Uterus (tissue), 4 donors: ENCODE results near the gene OPCML. TPM values are rescaled to one million over a fixed set of nuclear protein-coding genes. Genes with fewer than 3 reads are reported as not detected.

Experiments used
- DNase-seq, 2 donors: peaks; one replicate each; pipeline ENCODE4 v3.0.0-alpha.2; 2019 to 2020
- H3K27ac ChIP-seq, 2 donors: fragments of 200-600 bp; sonication (generic); 1 replicate in 1 of 2; 2 replicates in 1 of 2; pipeline ENCODE4 v1.5.1; 2016 to 2018
- H3K27me3 ChIP-seq, 2 donors: fragments of 200-600 bp; sonication (generic); one replicate each; pipeline ENCODE4 v1.5.1; 2018 to 2019; ENCODE audit warnings: control low read depth in 1 of 2
- H3K36me3 ChIP-seq, 2 donors: fragments of 200-600 bp; sonication (generic); one replicate each; pipeline ENCODE4 v1.5.1; 2019; ENCODE audit warnings: control low read depth in 1 of 2
- H3K4me1 ChIP-seq, 2 donors: fragments of 200-600 bp; sonication (generic); one replicate each; pipeline ENCODE4 v1.5.1; 2018 to 2019; ENCODE audit warnings: control low read depth in 1 of 2
- H3K4me3 ChIP-seq, 2 donors: fragments of 200-600 bp; sonication (generic); 1 replicate in 1 of 2; 2 replicates in 1 of 2; pipeline ENCODE4 v1.5.1; 2018 to 2019; ENCODE audit warnings: mild to moderate bottlenecking in 1 of 2
- H3K9me3 ChIP-seq, 2 donors: fragments of 200-600 bp; sonication (generic); one replicate each; pipeline ENCODE4 v1.5.1; 2019; ENCODE audit warnings: control low read depth in 1 of 2
- POLR2A ChIP-seq, 2 donors: fragments of 450-650 bp; IDR thresholded peaks; one replicate each; pipeline ENCODE4 v1.6.1; 2016; ENCODE audit warnings: antibody characterized with exemption in 2 of 2, mild to moderate bottlenecking in 1 of 2, moderate library complexity in 1 of 2
- intact Hi-C: fragments of 100-400 bp; cut with DNase I; formaldehyde crosslinking; loops from one replicate; pipeline ENCODE4 v1.15.1; 2023; ENCODE audit warnings: low total_unique reads
- total RNA-seq, 4 donors: library from RNA; depleted of rRNA in 3 of 4; stranded (reverse); fragments of >200 nt in 3 of 4; gene quantifications; one replicate each; pipeline versions ENCODE4 v1.1.0 to v1.2.4, GENCODE V29; 2014 to 2023
- TF ChIP-seq, protein P1 (sequence below), 4 experiments: fragments of 200-600 bp in 2 of 4; fragments of 450-650 bp in 2 of 4; sonication (generic) in 2 of 4; IDR thresholded peaks; one replicate each; pipeline ENCODE4 v1.5.1; 2016 to 2019; ENCODE audit warnings: antibody characterized with exemption in 4 of 4, mild to moderate bottlenecking in 2 of 4, moderate library complexity in 1 of 4
- donor health status: DM: yes; HTN: yes; CAD: no.

Gene OPCML
- total RNA-seq, 4 donors from 2014 or later = under 0.01 to 3.9 (median 1.7) TPM

- H3K27me3 ChIP-seq = peaks cover 0 to 5% of the 10 kb centered on the region in 2 donors
- H3K4me1 ChIP-seq = no peaks in the 10 kb centered on the region
- no peak overlapping the region for H3K4me3 ChIP-seq
- DNase-seq = no peak
- no peak overlapping the region for H3K27ac ChIP-seq
- TF ChIP-seq POLR2A (IDR thresholded peaks at IDR 0.05) = no peak
- TF ChIP-seq, protein P1, sequence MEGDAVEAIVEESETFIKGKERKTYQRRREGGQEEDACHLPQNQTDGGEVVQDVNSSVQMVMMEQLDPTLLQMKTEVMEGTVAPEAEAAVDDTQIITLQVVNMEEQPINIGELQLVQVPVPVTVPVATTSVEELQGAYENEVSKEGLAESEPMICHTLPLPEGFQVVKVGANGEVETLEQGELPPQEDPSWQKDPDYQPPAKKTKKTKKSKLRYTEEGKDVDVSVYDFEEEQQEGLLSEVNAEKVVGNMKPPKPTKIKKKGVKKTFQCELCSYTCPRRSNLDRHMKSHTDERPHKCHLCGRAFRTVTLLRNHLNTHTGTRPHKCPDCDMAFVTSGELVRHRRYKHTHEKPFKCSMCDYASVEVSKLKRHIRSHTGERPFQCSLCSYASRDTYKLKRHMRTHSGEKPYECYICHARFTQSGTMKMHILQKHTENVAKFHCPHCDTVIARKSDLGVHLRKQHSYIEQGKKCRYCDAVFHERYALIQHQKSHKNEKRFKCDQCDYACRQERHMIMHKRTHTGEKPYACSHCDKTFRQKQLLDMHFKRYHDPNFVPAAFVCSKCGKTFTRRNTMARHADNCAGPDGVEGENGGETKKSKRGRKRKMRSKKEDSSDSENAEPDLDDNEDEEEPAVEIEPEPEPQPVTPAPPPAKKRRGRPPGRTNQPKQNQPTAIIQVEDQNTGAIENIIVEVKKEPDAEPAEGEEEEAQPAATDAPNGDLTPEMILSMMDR (IDR thresholded peaks at IDR 0.05) = no peak
- no peaks in the 10 kb centered on the region for H3K9me3 ChIP-seq
- intact Hi-C loops = no loop called here
- no peaks in the 10 kb centered on the region for H3K36me3 ChIP-seq
Observed at GRCh38 chr11:133529807-133530500, 2.3 kb downstream of the OPCML start.

GRCh38 chr11:133526790-133527189 lies 5.5 kb downstream of the OPCML start:
- H3K27ac ChIP-seq = no peak overlapping the region

GRCh38 chr11:133525976-133526375 lies 6.3 kb downstream of the OPCML start:
- TF ChIP-seq, protein P1 (IDR thresholded peaks at IDR 0.05) = no peak
- TF ChIP-seq POLR2A (IDR thresholded peaks at IDR 0.05) = no peak
- Histone ChIP-seq H3K36me3 (no peaks in the 10 kb centered on the region), H3K9me3 (no peaks in the 10 kb centered on the region), H3K4me3 (no peak overlapping the region), H3K27me3 (peaks cover 0 to 3% of the 10 kb centered on the region in 2 donors), H3K27ac (no peak overlapping the region), H3K4me1 (no peaks in the 10 kb centered on the region)
- intact Hi-C loops = no loop called here
- DNase-seq = no peak

More at GRCh38 chr11:133526790-133527189, 5.5 kb downstream of the OPCML start:
- Histone ChIP-seq H3K4me3 (no peak overlapping the region), H3K36me3 (no peaks in the 10 kb centered on the region), H3K4me1 (no peaks in the 10 kb centered on the region), H3K27me3 (peaks cover 0 to 5% of the 10 kb centered on the region in 2 donors), H3K9me3 (no peaks in the 10 kb centered on the region)
- TF ChIP-seq, protein P1 (IDR thresholded peaks at IDR 0.05) = no peak
- DNase-seq = no peak
- intact Hi-C loops = no loop called here

GRCh38 chr11:133524488-133524887 lies 7.8 kb downstream of the OPCML start:
- H3K9me3 ChIP-seq = no peaks in the 10 kb centered on the region
- H3K27me3 ChIP-seq = no peaks in the 10 kb centered on the region
- no peak for DNase-seq
- TF ChIP-seq POLR2A (IDR thresholded peaks at IDR 0.05) = no peak
- TF ChIP-seq, protein P1 (IDR thresholded peaks at IDR 0.05) = no peak
- no peaks in the 10 kb centered on the region for H3K36me3 ChIP-seq
- intact Hi-C loops = no loop called here
- H3K27ac ChIP-seq = no peak overlapping the region
- H3K4me1 ChIP-seq = no peaks in the 10 kb centered on the region
- no peak overlapping the region for H3K4me3 ChIP-seq

DNA sequence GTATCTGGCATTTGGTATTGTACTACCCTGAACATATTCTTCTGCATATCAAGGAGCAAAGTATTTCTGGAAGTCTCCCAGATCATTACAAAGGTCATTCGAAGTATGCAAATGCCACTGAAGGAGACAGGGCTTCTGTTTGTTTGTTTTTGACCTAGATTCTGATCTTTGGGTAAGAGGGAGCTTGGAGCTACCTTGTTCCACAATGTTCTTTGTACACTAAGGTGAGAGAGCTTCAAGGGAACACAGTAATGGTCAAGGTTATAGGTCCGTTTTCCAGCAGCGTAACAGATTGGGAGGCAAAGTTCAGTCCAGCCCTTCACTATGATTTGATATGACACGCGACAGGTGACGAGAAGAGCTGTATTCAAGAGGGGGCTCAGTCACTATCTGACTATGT lies 10.0 kb downstream of the OPCML start:
- intact Hi-C loops = no loop called here
- no peaks in the 10 kb centered on the region for H3K36me3 ChIP-seq

More for the DNA sequence above, 10.0 kb downstream of the OPCML start:
- Histone ChIP-seq H3K9me3 (no peaks in the 10 kb centered on the region), H3K27me3 (no peaks in the 10 kb centered on the region), H3K4me1 (no peaks in the 10 kb centered on the region), H3K4me3 (no peak overlapping the region), H3K27ac (no peak overlapping the region)
- TF ChIP-seq, protein P1 (IDR thresholded peaks at IDR 0.05) = no peak
- no peak for TF ChIP-seq POLR2A (IDR thresholded peaks at IDR 0.05)
- DNase-seq = no peak
